SH-SY5Y (cell line): Measurements from ENCODE around the gene ST8SIA2.

Experiments
- GATA2 ChIP-seq: IDR thresholded peaks from 2 replicates; pipeline ENCODE4 v1.6.1; 2011; ENCODE audit warnings: mild to moderate bottlenecking, low read depth, low read length
- GATA3 ChIP-seq: IDR thresholded peaks from 2 replicates; pipeline ENCODE4 v1.6.1; 2011; ENCODE audit warnings: low read depth, mild to moderate bottlenecking, low read length, moderate library complexity

DNA sequence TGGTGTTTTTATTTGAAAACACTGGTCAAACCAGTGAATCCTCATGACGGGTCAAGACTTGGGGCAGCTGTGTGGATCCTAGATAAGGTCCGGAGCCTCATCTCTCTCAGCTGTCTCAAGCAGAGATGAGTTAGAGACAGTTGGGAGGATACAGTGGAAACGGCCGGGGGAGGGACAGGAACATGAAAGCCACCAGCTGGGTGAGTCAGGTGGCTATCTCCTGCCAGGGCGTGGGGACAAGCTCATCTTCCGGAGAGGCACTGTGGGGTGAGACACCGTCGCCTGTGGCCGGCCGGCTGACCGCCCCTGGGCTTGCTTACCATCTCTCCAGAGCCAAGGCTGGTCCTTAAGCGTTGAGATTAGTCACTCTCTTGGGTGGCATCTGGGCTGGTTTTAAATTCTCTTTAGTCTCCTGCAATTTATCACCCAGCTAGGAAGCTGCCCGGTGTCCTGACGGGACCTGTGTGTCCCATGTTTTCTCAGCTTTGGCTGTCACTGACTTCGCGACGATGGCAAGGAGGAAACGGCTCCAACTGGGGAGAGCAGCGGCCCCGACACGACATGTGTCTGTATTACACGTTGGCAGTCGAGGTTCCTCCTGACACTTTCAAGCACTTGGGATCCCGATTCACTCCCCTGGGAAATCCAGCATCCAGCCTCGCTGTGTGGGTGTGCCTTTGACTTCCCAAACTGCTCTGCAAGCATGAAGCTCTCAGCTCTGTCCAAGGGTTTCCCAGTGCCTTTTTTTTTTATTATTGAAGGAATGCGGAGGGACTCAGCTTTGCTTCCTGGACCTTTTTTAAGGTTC lies 7.5 kb downstream of the ST8SIA2 start:
- TF ChIP-seq GATA2 (no peak), GATA3 (no peak)
